ENCODE data around the gene GSDME. TPM values are rescaled to one million over a fixed set of nuclear protein-coding genes. Genes with fewer than 3 reads are reported as not detected.
A peak's percentile ranks its signal among the peaks of the same experiment; 100 is the strongest.

GSDME gene
- total and polyA plus RNA-seq, 4 donors = 12.0 to 53.6 (median 34.2) TPM

GRCh38 chr7:24709051-24709450 lies 48.2 kb downstream of the GSDME start:
- no peaks in the 10 kb centered on the region for H3K9me3 ChIP-seq (ENCODE audit: control insufficient read depth, insufficient read depth, low read length)
- no peak for DNase-seq (ENCODE audit: low read depth in 4 of 6, low spot score in 6 of 6)
- no peak overlapping the region for H3K4me3 ChIP-seq (ENCODE audit: low read depth, low read length)
- no peaks in the 10 kb centered on the region for H3K27me3 ChIP-seq (ENCODE audit: control insufficient read depth, insufficient read depth, low read length)
- peaks cover 34% of the 10 kb centered on the region for H3K36me3 ChIP-seq (ENCODE audit: control insufficient read depth, insufficient read depth, low read length)
- H3K4me1 ChIP-seq (ENCODE audit: control insufficient read depth, insufficient read depth, low read length) = peaks cover 23% of the 10 kb centered on the region
- H3K27ac ChIP-seq (ENCODE audit: low read depth, low read length) = no peak overlapping the region
- 94% methylated on average over 4 of the region's 5 CpGs for WGBS (ENCODE audit: insufficient coverage)

GRCh38 chr7:24707988-24708615 lies 49.2 kb downstream of the GSDME start:
- no peak overlapping the region for H3K27ac ChIP-seq (ENCODE audit: low read depth, low read length)
- 82% methylated on average over 7 of the region's 9 CpGs for WGBS (ENCODE audit: insufficient coverage)
- no peak for DNase-seq (ENCODE audit: low read depth in 4 of 6, low spot score in 6 of 6)
- H3K36me3 ChIP-seq (ENCODE audit: control insufficient read depth, insufficient read depth, low read length) = peaks cover 28% of the 10 kb centered on the region
- H3K9me3 ChIP-seq (ENCODE audit: control insufficient read depth, insufficient read depth, low read length) = no peaks in the 10 kb centered on the region
- no peak overlapping the region for H3K4me3 ChIP-seq (ENCODE audit: low read depth, low read length)
- H3K27me3 ChIP-seq (ENCODE audit: control insufficient read depth, insufficient read depth, low read length) = no peaks in the 10 kb centered on the region
- peaks cover 30% of the 10 kb centered on the region for H3K4me1 ChIP-seq (ENCODE audit: control insufficient read depth, insufficient read depth, low read length)

- Histone ChIP-seq H3K4me3 (ENCODE audit: low read depth, low read length) (no peak overlapping the region), H3K27ac (ENCODE audit: low read depth, low read length) (no peak overlapping the region), H3K4me1 (ENCODE audit: control insufficient read depth, insufficient read depth, low read length) (peaks cover 43% of the 10 kb centered on the region), H3K27me3 (ENCODE audit: control insufficient read depth, insufficient read depth, low read length) (no peaks in the 10 kb centered on the region), H3K36me3 (ENCODE audit: control insufficient read depth, insufficient read depth, low read length) (peaks cover 24% of the 10 kb centered on the region), H3K9me3 (ENCODE audit: control insufficient read depth, insufficient read depth, low read length) (no peaks in the 10 kb centered on the region)
- DNase-seq (ENCODE audit: low read depth in 4 of 6, low spot score in 6 of 6) = peak in 1 of 6 donors; percentile 36
- WGBS (ENCODE audit: insufficient coverage) = 71% methylated on average over 27 of the region's 30 CpGs
These were observed 50.8 kb downstream of the GSDME start for GRCh38 chr7:24706211-24707170.

- no peak for DNase-seq (ENCODE audit: low read depth in 4 of 6, low spot score in 6 of 6)
- 91% methylated on average over 5 of the region's 5 CpGs for WGBS (ENCODE audit: insufficient coverage)
- Histone ChIP-seq H3K4me1 (ENCODE audit: control insufficient read depth, insufficient read depth, low read length) (peaks cover 52% of the 10 kb centered on the region), H3K4me3 (ENCODE audit: low read depth, low read length) (no peak overlapping the region), H3K36me3 (ENCODE audit: control insufficient read depth, insufficient read depth, low read length) (peaks cover 24% of the 10 kb centered on the region), H3K9me3 (ENCODE audit: control insufficient read depth, insufficient read depth, low read length) (no peaks in the 10 kb centered on the region), H3K27me3 (ENCODE audit: control insufficient read depth, insufficient read depth, low read length) (no peaks in the 10 kb centered on the region), H3K27ac (ENCODE audit: low read depth, low read length) (no peak overlapping the region)
These were observed 51.8 kb downstream of the GSDME start for GRCh38 chr7:24705461-24705954.

- no peak overlapping the region for H3K4me3 ChIP-seq (ENCODE audit: low read depth, low read length)
- WGBS (ENCODE audit: insufficient coverage) = 63% methylated on average over 3 of the region's 4 CpGs
- peaks cover 24% of the 10 kb centered on the region for H3K36me3 ChIP-seq (ENCODE audit: control insufficient read depth, insufficient read depth, low read length)
- H3K9me3 ChIP-seq (ENCODE audit: control insufficient read depth, insufficient read depth, low read length) = no peaks in the 10 kb centered on the region
- peaks cover 48% of the 10 kb centered on the region for H3K4me1 ChIP-seq (ENCODE audit: control insufficient read depth, insufficient read depth, low read length)
- no peaks in the 10 kb centered on the region for H3K27me3 ChIP-seq (ENCODE audit: control insufficient read depth, insufficient read depth, low read length)
- no peak for DNase-seq (ENCODE audit: low read depth in 4 of 6, low spot score in 6 of 6)
- H3K27ac ChIP-seq (ENCODE audit: low read depth, low read length) = no peak overlapping the region
These were observed 53.0 kb downstream of the GSDME start for GRCh38 chr7:24704311-24704710.

- H3K4me1 ChIP-seq (ENCODE audit: control insufficient read depth, insufficient read depth, low read length) = peaks cover 45% of the 10 kb centered on the region
- 34% methylated on average over 3 of the region's 3 CpGs for WGBS (ENCODE audit: insufficient coverage)
- no peak overlapping the region for H3K4me3 ChIP-seq (ENCODE audit: low read depth, low read length)
- no peak overlapping the region for H3K27ac ChIP-seq (ENCODE audit: low read depth, low read length)
- no peaks in the 10 kb centered on the region for H3K27me3 ChIP-seq (ENCODE audit: control insufficient read depth, insufficient read depth, low read length)
- DNase-seq (ENCODE audit: low read depth in 4 of 6, low spot score in 6 of 6) = peak in 1 of 6 donors; percentile 71
- no peaks in the 10 kb centered on the region for H3K9me3 ChIP-seq (ENCODE audit: control insufficient read depth, insufficient read depth, low read length)
- peaks cover 21% of the 10 kb centered on the region for H3K36me3 ChIP-seq (ENCODE audit: control insufficient read depth, insufficient read depth, low read length)
These were observed 54.0 kb downstream of the GSDME start for GRCh38 chr7:24703296-24703695.

- peaks cover 45% of the 10 kb centered on the region for H3K4me1 ChIP-seq (ENCODE audit: control insufficient read depth, insufficient read depth, low read length)
- H3K36me3 ChIP-seq (ENCODE audit: control insufficient read depth, insufficient read depth, low read length) = peaks cover 21% of the 10 kb centered on the region
- H3K4me3 ChIP-seq (ENCODE audit: low read depth, low read length) = no peak overlapping the region
- 71% methylated on average over 1 of the region's 2 CpGs for WGBS (ENCODE audit: insufficient coverage)
- no peaks in the 10 kb centered on the region for H3K9me3 ChIP-seq (ENCODE audit: control insufficient read depth, insufficient read depth, low read length)
- no peak overlapping the region for H3K27ac ChIP-seq (ENCODE audit: low read depth, low read length)
- no peaks in the 10 kb centered on the region for H3K27me3 ChIP-seq (ENCODE audit: control insufficient read depth, insufficient read depth, low read length)
- DNase-seq (ENCODE audit: low read depth in 4 of 6, low spot score in 6 of 6) = peak in 2 of 6 donors; percentile 54 to 73
These were observed 54.5 kb downstream of the GSDME start for GRCh38 chr7:24702755-24703154.

GRCh38 chr7:24701261-24702235 lies 55.7 kb downstream of the GSDME start:
- DNase-seq (ENCODE audit: low read depth in 4 of 6, low spot score in 6 of 6) = peak in 2 of 6 donors; percentile 27 to 38
- H3K27ac ChIP-seq (ENCODE audit: low read depth, low read length) = peak overlapping the region; percentile 33
- no peak overlapping the region for H3K4me3 ChIP-seq (ENCODE audit: low read depth, low read length)

More at GRCh38 chr7:24701261-24702235, 55.7 kb downstream of the GSDME start:
- Histone ChIP-seq H3K36me3 (ENCODE audit: control insufficient read depth, insufficient read depth, low read length) (peaks cover 16% of the 10 kb centered on the region), H3K9me3 (ENCODE audit: control insufficient read depth, insufficient read depth, low read length) (no peaks in the 10 kb centered on the region), H3K27me3 (ENCODE audit: control insufficient read depth, insufficient read depth, low read length) (no peaks in the 10 kb centered on the region), H3K4me1 (ENCODE audit: control insufficient read depth, insufficient read depth, low read length) (peaks cover 40% of the 10 kb centered on the region)
- WGBS (ENCODE audit: insufficient coverage) = 38% methylated on average over 4 of the region's 4 CpGs

Data from spinal cord (tissue), 10 donors.